Activated CD4-positive, alpha-beta T cell treated with anti-CD3 and anti-CD28 coated beads, Interleukin-2, amount 50 U/mL, for 16 hours (primary cell): ENCODE data around the gene ZSCAN4.

ENCODE experiments used
- DNase-seq: peaks from one replicate; pipeline ENCODE4 v3.0.0-alpha.2; 2020

The ZSCAN4 gene, protein sequence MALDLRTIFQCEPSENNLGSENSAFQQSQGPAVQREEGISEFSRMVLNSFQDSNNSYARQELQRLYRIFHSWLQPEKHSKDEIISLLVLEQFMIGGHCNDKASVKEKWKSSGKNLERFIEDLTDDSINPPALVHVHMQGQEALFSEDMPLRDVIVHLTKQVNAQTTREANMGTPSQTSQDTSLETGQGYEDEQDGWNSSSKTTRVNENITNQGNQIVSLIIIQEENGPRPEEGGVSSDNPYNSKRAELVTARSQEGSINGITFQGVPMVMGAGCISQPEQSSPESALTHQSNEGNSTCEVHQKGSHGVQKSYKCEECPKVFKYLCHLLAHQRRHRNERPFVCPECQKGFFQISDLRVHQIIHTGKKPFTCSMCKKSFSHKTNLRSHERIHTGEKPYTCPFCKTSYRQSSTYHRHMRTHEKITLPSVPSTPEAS

DNA sequence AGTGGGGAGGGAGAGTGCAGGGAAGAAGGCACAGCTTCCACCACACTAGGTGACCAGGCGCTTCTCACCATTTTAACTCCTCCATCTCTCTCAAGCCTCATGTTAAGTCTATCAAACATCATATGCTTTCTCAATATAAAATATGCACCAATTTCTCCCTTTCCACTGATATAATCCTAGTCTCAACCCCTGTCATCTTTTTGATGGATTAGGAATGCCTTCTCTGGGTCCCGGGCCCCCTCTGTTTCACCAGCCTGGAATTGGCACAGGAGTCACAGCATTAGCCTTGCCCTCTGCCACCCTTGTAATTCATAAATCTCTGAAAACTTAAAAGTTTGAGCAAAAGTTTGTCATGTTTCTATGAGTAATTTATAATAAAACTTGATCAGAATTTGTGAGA, at the start of gene ZSCAN4:
ZSCAN4 (plus strand) TSS at position 301 of the 400 bp plus-strand sequence. CDS start 7,211 bp downstream, outside the sequence.
- no peak for DNase-seq

GRCh38 chr19:57620673-57621348, 47.9 kb upstream of the ZSCAN4 start:
- no peak for DNase-seq

GRCh38 chr19:57623091-57623490, 45.6 kb upstream of the ZSCAN4 start:
- DNase-seq = no peak

DNA sequence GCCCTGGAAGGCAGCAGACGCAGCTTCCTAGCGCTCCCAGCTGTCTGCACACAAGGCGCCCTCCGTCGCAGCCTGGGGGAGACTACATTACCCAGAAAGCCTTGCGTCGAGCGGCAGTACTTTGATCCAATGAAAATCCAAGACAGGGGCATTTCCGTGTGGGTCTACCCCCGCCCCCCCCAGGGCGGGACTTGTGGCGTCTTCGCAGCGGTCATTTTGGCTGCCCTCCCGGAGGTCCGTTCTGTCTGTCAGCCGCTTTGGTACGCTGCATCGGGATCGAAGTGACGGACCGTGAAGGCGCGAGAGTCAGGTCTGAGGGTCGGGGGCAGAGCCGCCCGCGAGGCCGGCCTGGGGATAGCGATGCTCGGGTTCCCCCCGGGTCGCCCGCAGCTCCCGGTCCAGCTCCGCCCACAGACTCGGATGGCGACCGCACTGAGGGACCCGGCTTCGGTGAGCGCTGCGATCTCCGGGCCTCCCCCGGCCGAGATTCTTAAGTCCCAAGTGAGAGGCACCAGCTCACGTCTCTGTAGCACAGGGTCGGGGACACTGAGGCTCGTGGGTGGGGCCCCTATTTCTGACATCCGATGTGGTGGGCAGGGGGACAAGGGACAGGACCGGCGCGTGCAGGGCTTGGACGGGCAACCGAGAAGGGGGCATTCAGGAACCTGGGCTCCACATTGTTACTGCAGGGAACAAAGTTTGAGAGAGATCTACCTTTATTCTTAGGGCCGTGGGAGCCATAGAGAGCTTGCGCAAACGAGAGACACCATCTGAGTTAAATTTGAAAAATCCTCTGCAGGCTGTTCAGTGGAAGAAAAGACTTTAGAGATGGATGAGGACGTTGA, 35.5 kb upstream of the ZSCAN4 start, which contains the start of gene ZNF211:
ZNF211 (plus strand) TSS at position 182 of the 845 bp plus-strand sequence; CDS start at position 361, 179 bp downstream.
- peak; percentile 91 for DNase-seq

DNA sequence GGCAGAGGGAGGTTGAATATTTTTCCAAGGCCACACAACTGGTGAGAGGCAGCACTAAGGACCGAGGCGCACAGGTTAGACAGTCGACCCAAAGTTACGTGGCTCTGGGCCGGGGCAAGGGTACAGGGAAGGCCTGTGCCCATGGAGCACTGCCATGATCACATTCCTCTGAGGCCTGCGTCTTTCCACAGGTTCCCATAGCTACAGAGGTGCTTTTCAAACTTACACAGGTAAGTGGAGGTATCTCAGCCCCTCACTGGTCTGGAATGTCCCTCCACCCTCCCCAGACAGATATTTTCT, 35.0 kb upstream of the ZSCAN4 start:
- no peak for DNase-seq

DNA sequence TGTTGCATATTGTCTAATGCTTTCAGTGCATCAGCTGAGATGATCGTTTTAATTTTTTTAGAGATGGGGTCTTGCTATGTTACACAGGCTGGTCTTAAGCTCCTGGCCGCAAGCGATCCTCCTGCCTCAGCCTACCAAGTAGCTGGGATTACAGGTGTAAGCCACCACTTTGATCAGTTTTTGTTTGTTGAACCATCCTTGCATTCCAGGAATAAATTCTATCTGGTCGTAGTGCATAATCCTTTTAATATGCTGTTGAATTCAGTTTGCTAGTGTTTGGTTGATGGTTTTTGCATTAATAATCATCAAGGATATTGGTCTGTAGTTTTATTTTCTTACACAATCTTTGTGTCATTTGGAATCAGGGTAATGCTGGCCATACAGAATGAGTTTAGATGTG, 31.4 kb upstream of the ZSCAN4 start:
- DNase-seq = no peak

DNA sequence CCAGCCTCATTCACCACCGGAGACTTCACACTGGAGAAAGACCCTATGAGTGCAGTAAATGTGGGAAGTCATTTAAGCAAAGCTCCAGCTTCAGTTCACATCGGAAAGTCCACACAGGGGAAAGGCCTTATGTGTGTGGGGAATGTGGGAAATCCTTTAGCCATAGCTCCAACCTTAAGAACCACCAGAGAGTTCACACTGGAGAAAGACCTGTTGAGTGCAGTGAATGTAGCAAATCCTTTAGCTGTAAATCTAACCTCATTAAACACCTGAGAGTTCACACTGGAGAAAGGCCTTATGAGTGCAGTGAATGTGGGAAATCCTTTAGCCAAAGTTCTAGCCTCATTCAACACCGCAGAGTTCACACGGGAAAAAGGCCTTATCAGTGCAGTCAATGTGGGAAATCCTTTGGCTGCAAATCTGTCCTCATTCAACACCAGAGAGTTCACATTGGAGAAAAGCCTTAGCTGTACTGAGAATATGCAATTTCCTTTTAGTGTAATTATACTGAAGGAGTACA, 27.0 kb upstream of the ZSCAN4 start:
- no peak for DNase-seq

GRCh38 chr19:57642396-57643046, 26.2 kb upstream of the ZSCAN4 start:
- no peak for DNase-seq

- DNase-seq = no peak
These were observed 25.0 kb upstream of the ZSCAN4 start for GRCh38 chr19:57643734-57644133.

GRCh38 chr19:57648331-57649003, 20.3 kb upstream of the ZSCAN4 start:
- no peak for DNase-seq

DNA sequence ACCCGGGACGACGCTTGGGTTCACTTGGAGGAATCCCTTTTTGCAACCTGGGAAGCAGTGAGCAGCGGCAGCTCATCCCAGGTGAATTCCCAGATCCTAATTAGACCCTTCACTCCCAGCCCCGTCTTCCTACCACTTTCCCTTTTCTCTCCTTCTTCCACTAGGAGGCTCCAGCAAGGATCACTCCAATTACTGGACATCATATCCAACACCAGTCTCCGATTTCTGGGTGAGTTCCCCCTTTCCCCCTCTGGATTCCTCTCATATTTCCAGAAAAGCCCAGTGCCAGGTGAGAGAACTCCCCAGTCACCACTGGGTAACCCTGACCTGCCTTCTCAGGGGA, 17.1 kb upstream of the ZSCAN4 start:
- DNase-seq = no peak

- no peak for DNase-seq
These were observed 15.0 kb upstream of the ZSCAN4 start for GRCh38 chr19:57653689-57654088.

- DNase-seq = no peak
These were observed 13.3 kb upstream of the ZSCAN4 start for GRCh38 chr19:57655443-57655842.

DNA sequence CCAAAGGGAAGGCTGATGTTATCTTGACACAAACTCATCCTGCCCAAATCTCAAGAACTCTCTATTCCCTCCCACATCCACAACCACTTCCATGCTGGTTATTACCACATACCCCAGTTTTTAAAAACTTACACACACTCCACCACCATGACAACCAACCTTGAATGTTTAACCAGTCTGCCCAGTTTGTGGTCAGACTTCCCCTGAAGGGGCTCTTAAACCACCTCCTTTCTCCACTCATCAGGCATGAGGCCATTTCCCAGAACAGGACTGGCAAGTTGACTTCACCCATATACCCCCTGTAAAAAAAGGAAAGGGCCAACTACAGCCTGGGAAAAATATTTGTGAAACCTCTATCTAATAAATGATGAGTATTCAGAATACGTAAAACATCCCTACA, 12.4 kb upstream of the ZSCAN4 start:
- DNase-seq = no peak

- no peak for DNase-seq
These were observed 4.2 kb upstream of the ZSCAN4 start for GRCh38 chr19:57664269-57665127.

DNA sequence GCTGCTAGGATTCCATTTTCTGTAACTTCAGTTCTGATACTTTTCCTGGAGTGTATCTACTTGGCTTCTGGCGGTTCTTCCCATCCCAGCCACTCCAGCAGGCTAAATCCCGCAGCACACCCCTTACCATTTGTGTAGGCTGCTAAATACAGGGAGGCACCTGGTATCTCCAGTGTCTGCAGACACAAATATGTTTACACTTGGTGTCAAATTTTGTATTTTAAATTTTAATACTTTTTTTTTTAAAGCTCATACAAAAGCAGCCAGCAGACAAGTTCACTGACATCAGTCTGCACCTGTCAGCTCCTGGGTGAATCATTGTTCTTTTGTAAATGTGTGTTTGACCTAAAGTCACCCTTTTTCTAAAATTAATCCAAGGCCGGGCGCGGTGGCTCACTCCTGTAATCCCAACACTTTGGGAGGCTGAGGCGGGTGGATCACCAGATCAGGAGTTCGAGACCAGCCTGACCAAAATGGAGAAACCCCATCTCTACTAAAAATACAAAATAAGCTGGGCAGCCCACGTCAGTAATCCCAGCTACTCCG, 3.4 kb upstream of the ZSCAN4 start:
- no peak for DNase-seq

- DNase-seq = no peak
These were observed 1.5 kb upstream of the ZSCAN4 start for GRCh38 chr19:57667228-57667627.

DNA sequence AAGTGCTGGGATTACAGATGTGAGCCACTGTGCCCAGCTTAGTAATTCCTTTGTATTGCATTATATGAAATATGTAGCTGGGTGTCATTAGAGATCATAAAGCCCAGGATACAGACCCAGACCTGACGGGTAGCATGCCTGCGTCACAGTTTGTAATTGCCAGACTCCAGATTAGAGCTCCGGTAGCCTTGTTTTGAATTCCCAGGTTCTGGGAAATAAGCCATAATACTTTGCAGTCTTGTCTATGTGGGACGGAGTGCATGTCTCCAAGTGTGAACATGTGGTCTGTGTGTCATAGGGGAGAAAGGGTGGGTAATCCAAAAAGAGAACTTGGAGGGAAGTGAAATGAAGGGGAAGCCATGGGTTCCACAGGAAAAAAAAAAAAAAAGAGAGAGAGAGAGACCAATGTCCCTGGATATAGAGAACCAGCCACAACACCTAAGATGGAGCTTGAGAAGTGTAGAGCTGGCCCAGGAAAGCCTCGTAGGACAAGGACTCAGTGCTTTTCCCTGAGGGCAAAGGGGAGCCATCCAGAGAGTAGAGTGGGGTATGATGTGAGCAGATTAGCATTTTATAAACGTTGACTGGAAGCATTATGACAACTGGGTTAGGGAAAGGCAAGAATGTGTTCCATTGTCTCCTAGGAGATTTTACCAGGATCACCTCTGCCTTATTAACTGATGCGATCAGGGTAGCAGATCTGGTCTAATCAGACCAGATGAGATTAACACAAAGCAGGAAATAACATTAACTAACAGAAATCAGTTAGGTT, 2.6 kb downstream of the ZSCAN4 start:
- DNase-seq = no peak

GRCh38 chr19:57672466-57672865, 3.7 kb downstream of the ZSCAN4 start:
- no peak for DNase-seq

DNA sequence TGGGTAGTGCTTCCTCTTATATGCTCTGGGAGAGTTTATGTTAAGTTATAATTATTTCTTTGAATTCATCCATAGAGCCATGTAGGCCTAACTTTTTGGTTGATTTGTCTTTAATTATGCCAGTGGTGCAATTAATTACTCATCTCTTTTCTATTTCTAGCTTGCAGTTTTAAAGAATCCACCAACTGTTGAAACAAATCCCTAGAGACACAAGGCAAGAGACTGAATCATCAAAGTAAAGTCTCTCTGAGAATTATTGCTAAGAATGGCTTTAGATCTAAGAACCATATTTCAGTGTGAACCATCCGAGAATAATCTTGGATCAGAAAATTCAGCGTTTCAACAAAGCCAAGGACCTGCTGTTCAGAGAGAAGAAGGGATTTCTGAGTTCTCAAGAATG, 7.1 kb downstream of the ZSCAN4 start:
- no peak for DNase-seq
